ENCODE results near the gene MGAT4C. TPM values are rescaled to one million over a fixed set of nuclear protein-coding genes. Genes with fewer than 3 reads are reported as not detected.

The MGAT4C gene
- total RNA-seq, 1 donor from 2014 or later: not detected

- H3K4me3 Mint-ChIP-seq: no peak overlapping the region
- DNase-seq: no peak
- intact Hi-C loops (cut with micrococcal nuclease): no loop called here
- no peaks in the 10 kb centered on the region for H3K27me3 Mint-ChIP-seq
- H3K27ac Mint-ChIP-seq: no peak overlapping the region
- H3K4me1 Mint-ChIP-seq: no peaks in the 10 kb centered on the region
- no peaks in the 10 kb centered on the region for H3K36me3 Mint-ChIP-seq (ENCODE audit: low read depth)
- no peaks in the 10 kb centered on the region for H3K9me3 Mint-ChIP-seq
Observed at GRCh38 chr12:86196465-86196864, 59.7 kb downstream of the MGAT4C start.

- intact Hi-C loops (cut with micrococcal nuclease): no loop called here
- Mint-ChIP-seq H3K27ac (no peak overlapping the region), H3K4me1 (no peaks in the 10 kb centered on the region), H3K9me3 (no peaks in the 10 kb centered on the region), H3K27me3 (no peaks in the 10 kb centered on the region), H3K4me3 (no peak overlapping the region), H3K36me3 (ENCODE audit: low read depth) (no peaks in the 10 kb centered on the region)
- DNase-seq: no peak
Observed at GRCh38 chr12:86194721-86195120, 61.5 kb downstream of the MGAT4C start.

GRCh38 chr12:86193931-86194330 lies 62.3 kb downstream of the MGAT4C start:
- DNase-seq: no peak
- intact Hi-C loops (cut with micrococcal nuclease): no loop called here
- no peak overlapping the region for H3K27ac Mint-ChIP-seq
- no peaks in the 10 kb centered on the region for H3K36me3 Mint-ChIP-seq (ENCODE audit: low read depth)
- H3K4me3 Mint-ChIP-seq: no peak overlapping the region
- no peaks in the 10 kb centered on the region for H3K27me3 Mint-ChIP-seq
- H3K4me1 Mint-ChIP-seq: no peaks in the 10 kb centered on the region
- no peaks in the 10 kb centered on the region for H3K9me3 Mint-ChIP-seq

GRCh38 chr12:86188226-86188625 lies 68.0 kb downstream of the MGAT4C start:
- no peaks in the 10 kb centered on the region for H3K36me3 Mint-ChIP-seq (ENCODE audit: low read depth)
- H3K4me3 Mint-ChIP-seq: no peak overlapping the region
- no peaks in the 10 kb centered on the region for H3K27me3 Mint-ChIP-seq
- H3K4me1 Mint-ChIP-seq: no peaks in the 10 kb centered on the region
- no peaks in the 10 kb centered on the region for H3K9me3 Mint-ChIP-seq
- no peak overlapping the region for H3K27ac Mint-ChIP-seq
- DNase-seq: no peak
- intact Hi-C loops (cut with micrococcal nuclease): no loop called here

- no peak for DNase-seq
- Mint-ChIP-seq H3K4me3 (no peak overlapping the region), H3K27ac (no peak overlapping the region), H3K36me3 (ENCODE audit: low read depth) (no peaks in the 10 kb centered on the region), H3K4me1 (no peaks in the 10 kb centered on the region), H3K9me3 (no peaks in the 10 kb centered on the region), H3K27me3 (no peaks in the 10 kb centered on the region)
- intact Hi-C loops (cut with micrococcal nuclease): no loop called here
Observed at GRCh38 chr12:86186449-86186848, 69.7 kb downstream of the MGAT4C start.

GRCh38 chr12:86179855-86180254 lies 76.3 kb downstream of the MGAT4C start:
- Mint-ChIP-seq H3K36me3 (ENCODE audit: low read depth) (no peaks in the 10 kb centered on the region), H3K4me3 (no peak overlapping the region)

GRCh38 chr12:86174188-86174587 lies 82.0 kb downstream of the MGAT4C start:
- DNase-seq: no peak
- intact Hi-C loops (cut with micrococcal nuclease): no loop called here
- no peak overlapping the region for H3K27ac Mint-ChIP-seq
- H3K4me1 Mint-ChIP-seq: no peaks in the 10 kb centered on the region
- H3K27me3 Mint-ChIP-seq: no peaks in the 10 kb centered on the region
- no peaks in the 10 kb centered on the region for H3K9me3 Mint-ChIP-seq
- H3K4me3 Mint-ChIP-seq: no peak overlapping the region
- no peaks in the 10 kb centered on the region for H3K36me3 Mint-ChIP-seq (ENCODE audit: low read depth)

More at GRCh38 chr12:86179855-86180254, 76.3 kb downstream of the MGAT4C start:
- Mint-ChIP-seq H3K27ac (no peak overlapping the region), H3K27me3 (no peaks in the 10 kb centered on the region), H3K9me3 (no peaks in the 10 kb centered on the region), H3K4me1 (no peaks in the 10 kb centered on the region)
- no peak for DNase-seq
- intact Hi-C loops (cut with micrococcal nuclease): no loop called here

GRCh38 chr12:86172913-86173443 lies 83.2 kb downstream of the MGAT4C start:
- DNase-seq: no peak
- intact Hi-C loops (cut with micrococcal nuclease): no loop called here
- no peaks in the 10 kb centered on the region for H3K36me3 Mint-ChIP-seq (ENCODE audit: low read depth)
- H3K4me1 Mint-ChIP-seq: no peaks in the 10 kb centered on the region
- H3K27ac Mint-ChIP-seq: no peak overlapping the region
- H3K9me3 Mint-ChIP-seq: no peaks in the 10 kb centered on the region
- H3K4me3 Mint-ChIP-seq: no peak overlapping the region
- no peaks in the 10 kb centered on the region for H3K27me3 Mint-ChIP-seq

- DNase-seq: no peak
- Mint-ChIP-seq H3K27me3 (no peaks in the 10 kb centered on the region), H3K36me3 (ENCODE audit: low read depth) (no peaks in the 10 kb centered on the region), H3K27ac (no peak overlapping the region), H3K9me3 (no peaks in the 10 kb centered on the region), H3K4me1 (no peaks in the 10 kb centered on the region), H3K4me3 (no peak overlapping the region)
- intact Hi-C loops (cut with micrococcal nuclease): no loop called here
Observed at GRCh38 chr12:86170051-86170450, 86.1 kb downstream of the MGAT4C start.

- Mint-ChIP-seq H3K27me3 (no peaks in the 10 kb centered on the region), H3K27ac (no peak overlapping the region), H3K4me3 (no peak overlapping the region), H3K36me3 (ENCODE audit: low read depth) (no peaks in the 10 kb centered on the region), H3K4me1 (no peaks in the 10 kb centered on the region), H3K9me3 (no peaks in the 10 kb centered on the region)
- DNase-seq: no peak
- intact Hi-C loops (cut with micrococcal nuclease): no loop called here
Observed at GRCh38 chr12:86158956-86159355, 97.2 kb downstream of the MGAT4C start.

GRCh38 chr12:86154620-86155019 lies 101.6 kb downstream of the MGAT4C start:
- Mint-ChIP-seq H3K36me3 (ENCODE audit: low read depth) (no peaks in the 10 kb centered on the region), H3K27ac (no peak overlapping the region), H3K9me3 (no peaks in the 10 kb centered on the region), H3K4me3 (no peak overlapping the region), H3K4me1 (no peaks in the 10 kb centered on the region), H3K27me3 (no peaks in the 10 kb centered on the region)
- DNase-seq: no peak
- intact Hi-C loops (cut with micrococcal nuclease): no loop called here

GRCh38 chr12:86148612-86149011 lies 107.6 kb downstream of the MGAT4C start:
- intact Hi-C loops (cut with micrococcal nuclease): no loop called here
- Mint-ChIP-seq H3K27ac (no peak overlapping the region), H3K9me3 (no peaks in the 10 kb centered on the region), H3K36me3 (ENCODE audit: low read depth) (no peaks in the 10 kb centered on the region), H3K27me3 (no peaks in the 10 kb centered on the region), H3K4me3 (no peak overlapping the region), H3K4me1 (no peaks in the 10 kb centered on the region)
- no peak for DNase-seq

GRCh38 chr12:86148071-86148470 lies 108.1 kb downstream of the MGAT4C start:
- Mint-ChIP-seq H3K36me3 (ENCODE audit: low read depth) (no peaks in the 10 kb centered on the region), H3K27ac (no peak overlapping the region), H3K4me1 (no peaks in the 10 kb centered on the region), H3K9me3 (no peaks in the 10 kb centered on the region), H3K4me3 (no peak overlapping the region), H3K27me3 (no peaks in the 10 kb centered on the region)
- no peak for DNase-seq
- intact Hi-C loops (cut with micrococcal nuclease): no loop called here

GRCh38 chr12:86145156-86145555 lies 111.0 kb downstream of the MGAT4C start:
- Mint-ChIP-seq H3K27me3 (no peaks in the 10 kb centered on the region), H3K9me3 (no peaks in the 10 kb centered on the region), H3K27ac (no peak overlapping the region), H3K36me3 (ENCODE audit: low read depth) (no peaks in the 10 kb centered on the region), H3K4me1 (no peaks in the 10 kb centered on the region), H3K4me3 (no peak overlapping the region)
- DNase-seq: no peak
- intact Hi-C loops (cut with micrococcal nuclease): no loop called here

GRCh38 chr12:86143162-86143561 lies 113.0 kb downstream of the MGAT4C start:
- no peak overlapping the region for H3K27ac Mint-ChIP-seq
- DNase-seq: no peak
- no peak overlapping the region for H3K4me3 Mint-ChIP-seq
- H3K4me1 Mint-ChIP-seq: no peaks in the 10 kb centered on the region
- intact Hi-C loops (cut with micrococcal nuclease): no loop called here
- H3K27me3 Mint-ChIP-seq: no peaks in the 10 kb centered on the region
- no peaks in the 10 kb centered on the region for H3K36me3 Mint-ChIP-seq (ENCODE audit: low read depth)
- H3K9me3 Mint-ChIP-seq: no peaks in the 10 kb centered on the region
